Erythroblast (primary cell): ENCODE results near the gene ZBTB20.

Source experiments
- GATA1 ChIP-seq: IDR thresholded peaks from 2 replicates; pipeline ENCODE4 v1.6.1; 2011; ENCODE audit warnings: low read depth, mild to moderate bottlenecking, control low read depth, low read length, moderate library complexity
- POLR2A ChIP-seq: IDR thresholded peaks from 2 replicates; pipeline ENCODE4 v1.6.1; 2011; ENCODE audit warnings: mild to moderate bottlenecking, low read length

- TF ChIP-seq POLR2A (no peak), GATA1 (no peak)
Observed at GRCh38 chr3:114542359-114542758, 604.7 kb downstream of the ZBTB20 start.
